CD4-positive, alpha-beta T cell treated with Interleukin-15 for 4 hours (primary cell): ENCODE data around the gene TMTC4.
A peak's percentile ranks its signal among the peaks of the same experiment; 100 is the strongest.
"Not testable (repeated sequence)": the region's sequence is repeated elsewhere in the genome, so short reads cannot be mapped to it uniquely, and the experiment has no call there.

Source experiments
- DNase-seq: peaks from one replicate; pipeline ENCODE4 v3.0.0-alpha.2; 2020; ENCODE audit warnings: low spot score

Gene TMTC4, protein sequence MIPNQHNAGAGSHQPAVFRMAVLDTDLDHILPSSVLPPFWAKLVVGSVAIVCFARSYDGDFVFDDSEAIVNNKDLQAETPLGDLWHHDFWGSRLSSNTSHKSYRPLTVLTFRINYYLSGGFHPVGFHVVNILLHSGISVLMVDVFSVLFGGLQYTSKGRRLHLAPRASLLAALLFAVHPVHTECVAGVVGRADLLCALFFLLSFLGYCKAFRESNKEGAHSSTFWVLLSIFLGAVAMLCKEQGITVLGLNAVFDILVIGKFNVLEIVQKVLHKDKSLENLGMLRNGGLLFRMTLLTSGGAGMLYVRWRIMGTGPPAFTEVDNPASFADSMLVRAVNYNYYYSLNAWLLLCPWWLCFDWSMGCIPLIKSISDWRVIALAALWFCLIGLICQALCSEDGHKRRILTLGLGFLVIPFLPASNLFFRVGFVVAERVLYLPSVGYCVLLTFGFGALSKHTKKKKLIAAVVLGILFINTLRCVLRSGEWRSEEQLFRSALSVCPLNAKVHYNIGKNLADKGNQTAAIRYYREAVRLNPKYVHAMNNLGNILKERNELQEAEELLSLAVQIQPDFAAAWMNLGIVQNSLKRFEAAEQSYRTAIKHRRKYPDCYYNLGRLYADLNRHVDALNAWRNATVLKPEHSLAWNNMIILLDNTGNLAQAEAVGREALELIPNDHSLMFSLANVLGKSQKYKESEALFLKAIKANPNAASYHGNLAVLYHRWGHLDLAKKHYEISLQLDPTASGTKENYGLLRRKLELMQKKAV

DNA sequence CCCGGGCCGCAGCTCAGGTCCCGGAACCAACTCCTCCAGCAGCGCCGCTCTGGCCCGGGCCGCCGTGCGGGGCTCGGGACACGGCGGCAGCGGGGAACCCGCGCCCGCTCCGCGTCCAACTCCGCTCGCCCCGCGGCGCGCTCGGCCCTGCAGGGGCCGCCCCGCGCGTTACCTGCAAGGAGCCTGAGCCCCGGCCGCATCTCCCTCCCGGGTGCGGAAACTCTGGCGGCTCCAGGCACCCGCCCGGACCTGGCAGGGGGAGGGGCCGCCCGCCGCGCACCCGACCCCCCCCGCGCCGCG is at the start of gene TMTC4:
Gene TMTC4, minus strand, starts transcription at position 224 of the 300 bp plus-strand sequence. CDS start 4,433 bp downstream, outside the sequence.
- DNase-seq, result no peak

- DNase-seq, result no peak
Observed at GRCh38 chr13:100722517-100722916, 47.9 kb upstream of the TMTC4 start.

- DNase-seq, result peak; percentile 43
Observed at GRCh38 chr13:100721885-100722512, 47.4 kb upstream of the TMTC4 start.

GRCh38 chr13:100715604-100716003 is 41.0 kb upstream of the TMTC4 start:
- DNase-seq, result no peak

DNA sequence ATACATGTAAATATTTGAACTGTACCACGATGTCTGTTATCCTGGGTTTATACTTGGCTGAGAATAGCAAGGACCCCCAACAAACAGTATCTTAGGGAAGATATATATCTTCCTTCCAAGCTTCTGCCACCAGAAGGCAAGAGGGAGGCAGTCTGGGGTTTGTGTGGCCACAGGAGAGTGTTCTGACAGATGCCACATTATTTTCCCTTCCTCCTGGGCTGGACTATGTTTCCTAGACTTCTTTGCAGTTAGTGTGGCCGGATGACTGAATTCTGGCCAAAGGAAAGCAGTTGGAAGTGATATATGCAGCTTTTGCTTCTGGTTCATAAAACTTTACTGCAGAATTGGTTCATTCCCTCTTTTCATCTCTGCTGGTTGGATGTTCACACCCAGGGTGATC is 39.9 kb upstream of the TMTC4 start:
- no peak for DNase-seq

- DNase-seq, result no peak
Observed at GRCh38 chr13:100710176-100710575, 35.6 kb upstream of the TMTC4 start.

DNA sequence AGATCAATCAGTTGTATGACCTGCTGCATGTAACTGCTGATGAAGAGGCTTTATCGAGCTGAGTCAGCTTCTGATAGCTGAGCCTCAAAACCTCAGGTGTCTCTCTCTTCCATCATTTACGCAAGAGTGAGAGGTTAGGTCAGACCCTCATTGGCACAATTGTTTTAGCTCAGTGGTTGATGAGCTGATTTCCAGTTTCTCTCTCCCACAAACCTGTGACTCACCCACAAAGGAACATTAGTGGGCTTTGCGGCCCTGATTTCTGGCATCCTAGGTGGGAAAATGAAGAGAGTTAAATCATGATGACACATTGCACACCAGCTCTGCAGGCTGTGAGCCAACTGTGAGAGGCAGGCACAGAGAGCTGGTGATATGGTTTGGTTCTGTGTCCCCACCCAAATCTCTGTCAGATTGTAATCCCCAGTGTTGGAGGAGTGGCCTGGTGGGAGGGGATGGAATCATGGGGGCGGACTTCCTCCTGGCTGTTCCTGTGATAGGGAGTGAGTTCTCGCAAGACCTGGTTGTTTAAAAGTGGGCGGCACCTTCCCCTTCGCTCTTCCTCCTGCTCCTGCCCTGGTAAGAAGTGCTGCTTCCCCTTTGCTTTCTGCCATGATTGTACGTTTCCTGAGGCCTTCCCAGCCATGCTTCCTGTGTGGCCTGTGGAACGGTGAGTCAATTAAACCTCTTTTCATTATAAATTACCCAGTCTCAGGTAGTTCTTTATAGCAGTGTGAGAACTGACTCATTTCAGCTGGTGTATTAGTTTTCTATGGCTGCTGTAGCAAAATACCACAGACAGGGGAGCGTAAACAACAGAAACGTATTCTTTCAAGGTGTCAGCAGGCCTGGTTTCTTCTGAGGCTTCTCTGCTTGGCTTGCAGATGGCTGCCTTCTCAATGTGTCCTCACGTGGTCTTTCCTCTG is 33.5 kb upstream of the TMTC4 start:
- no peak for DNase-seq

- not testable (repeated sequence) for DNase-seq
Observed at GRCh38 chr13:100698331-100698730, 23.7 kb upstream of the TMTC4 start.

GRCh38 chr13:100695509-100695773 is 20.8 kb upstream of the TMTC4 start:
- no peak for DNase-seq

GRCh38 chr13:100694722-100695508 is 20.3 kb upstream of the TMTC4 start:
- DNase-seq, result no peak

DNA sequence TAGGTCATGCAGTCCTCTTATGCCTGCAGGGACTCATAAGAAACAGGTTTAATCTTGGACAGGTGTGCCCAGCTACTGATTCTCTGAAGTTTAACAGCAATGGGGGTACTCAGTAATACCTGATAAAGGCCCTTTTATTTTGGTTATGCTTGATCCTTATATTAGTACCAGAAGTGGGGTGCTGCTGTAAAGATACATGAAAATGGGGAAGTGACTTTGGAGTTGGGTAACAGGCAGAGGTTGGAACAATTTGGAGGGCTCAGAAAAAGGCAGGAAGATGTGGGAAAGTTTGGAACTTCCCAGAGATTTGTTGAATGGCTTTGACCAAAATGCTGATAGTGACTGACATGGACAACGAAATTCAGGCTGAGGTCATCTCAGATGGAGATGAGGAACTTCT is 14.6 kb upstream of the TMTC4 start:
- no peak for DNase-seq

- no peak for DNase-seq
Observed at GRCh38 chr13:100680131-100680530, 5.5 kb upstream of the TMTC4 start.

- DNase-seq, result not testable (repeated sequence)
Observed at GRCh38 chr13:100677128-100677527, 2.5 kb upstream of the TMTC4 start.

DNA sequence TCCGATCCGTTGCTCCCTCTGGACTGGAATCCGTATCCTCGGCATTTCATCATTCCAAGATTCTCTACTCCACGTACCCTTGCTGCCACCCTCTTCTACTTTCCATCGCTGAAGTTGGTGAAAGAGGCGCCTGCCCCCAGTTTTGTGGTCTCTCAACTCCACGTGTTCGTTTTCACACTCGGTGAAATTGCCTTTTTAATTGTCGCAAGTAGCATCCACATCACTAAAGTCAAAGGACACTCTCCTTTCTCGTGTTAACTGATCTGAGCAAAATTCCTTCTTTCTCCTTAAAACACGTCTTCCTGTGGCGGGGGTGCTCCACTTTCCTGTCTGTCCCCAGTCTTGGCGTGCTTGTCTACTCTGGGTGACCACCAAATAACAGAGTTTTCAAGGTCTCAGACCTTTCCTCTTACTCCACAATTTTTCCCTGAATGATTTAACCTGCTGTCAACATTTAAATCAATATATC is 1.1 kb upstream of the TMTC4 start:
- DNase-seq, result no peak

- DNase-seq, result peak; percentile 100
Observed at GRCh38 chr13:100674872-100675660, 471 bp upstream of the TMTC4 start.

- peak; percentile 65 for DNase-seq
Observed at GRCh38 chr13:100673713-100674571, 653 bp downstream of the TMTC4 start.

DNA sequence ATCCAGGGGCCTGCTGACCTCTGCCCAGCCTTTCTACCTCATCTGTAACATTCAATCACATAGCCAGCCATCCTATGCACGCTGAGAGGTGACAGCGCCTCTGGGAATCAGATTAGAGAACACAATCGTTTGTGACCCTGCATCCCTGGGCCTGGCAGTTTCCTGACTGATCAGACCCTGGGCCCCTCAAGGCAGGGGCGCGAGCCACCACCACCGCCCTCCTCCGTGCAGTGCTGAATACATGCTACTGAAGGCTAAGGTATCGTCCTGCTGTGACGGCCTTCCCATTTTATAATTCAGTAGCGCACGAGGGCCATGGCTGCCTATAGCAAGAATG is 1.3 kb downstream of the TMTC4 start:
- no peak for DNase-seq

DNA sequence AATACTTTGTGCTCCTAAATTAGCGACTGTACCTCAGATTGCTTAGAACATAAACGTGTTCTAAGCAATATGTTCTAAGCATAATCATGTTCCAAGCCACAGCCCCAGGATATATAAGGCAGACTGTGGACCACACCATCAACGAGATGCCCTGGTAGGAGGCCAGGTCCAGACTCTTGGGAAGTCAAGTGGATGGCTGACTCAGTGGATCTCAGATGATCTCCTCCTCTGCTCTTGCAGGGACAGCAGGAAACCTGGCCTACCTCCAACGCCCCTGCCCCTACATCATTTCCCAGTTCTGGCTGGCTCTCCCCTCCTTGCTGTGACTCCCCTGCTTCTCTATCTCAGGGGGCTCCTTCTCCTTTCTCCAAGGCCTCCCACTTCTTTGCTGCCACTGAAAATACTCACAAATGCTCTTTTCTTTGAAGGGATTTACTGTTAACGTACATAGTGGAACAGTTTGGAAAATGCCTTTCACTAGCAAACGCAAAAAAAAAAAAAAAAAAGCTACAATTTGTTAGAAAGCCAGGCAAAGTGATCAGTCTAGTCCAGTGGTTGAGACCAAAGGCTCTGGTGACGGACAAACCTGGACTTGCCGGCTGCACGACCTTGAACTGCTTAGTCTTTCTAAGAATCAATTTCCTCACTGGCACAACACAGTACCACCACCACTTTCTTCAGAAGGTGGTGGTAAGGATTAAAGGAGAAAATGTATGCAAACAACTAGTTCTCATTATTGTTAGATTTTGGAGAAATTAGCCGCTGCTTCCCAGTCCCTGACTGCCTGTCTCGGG is 3.0 kb downstream of the TMTC4 start:
- DNase-seq, result no peak

GRCh38 chr13:100668408-100668807 is 6.2 kb downstream of the TMTC4 start:
- no peak for DNase-seq
